ENCODE results near the gene ESR1. TPM values are rescaled to one million over a fixed set of nuclear protein-coding genes. Genes with fewer than 3 reads are reported as not detected.

The ESR1 gene
- total RNA-seq, 1 donor from 2014 or later, result 0.05 TPM

GRCh38 chr6:151999194-151999593 is 191.7 kb downstream of the ESR1 start:
- Mint-ChIP-seq H3K9me3 (ENCODE audit: unreplicated experiment) (no peaks in the 10 kb centered on the region), H3K4me3 (ENCODE audit: unreplicated experiment) (no peak overlapping the region), H3K27ac (ENCODE audit: unreplicated experiment) (no peak overlapping the region), H3K36me3 (ENCODE audit: low read depth, unreplicated experiment) (no peaks in the 10 kb centered on the region), H3K27me3 (ENCODE audit: low read depth, unreplicated experiment) (peaks cover 14% of the 10 kb centered on the region), H3K4me1 (ENCODE audit: low read depth, unreplicated experiment) (peaks cover 4% of the 10 kb centered on the region)
- Histone ChIP-seq H2AFZ (ENCODE audit: low read depth, low read length) (no peak overlapping the region), H4K20me1 (ENCODE audit: insufficient read depth, low read length) (no peaks in the 10 kb centered on the region), H3K27ac (ENCODE audit: low read depth, low read length) (no peak overlapping the region), H3K79me2 (ENCODE audit: insufficient read depth, low read length) (no peaks in the 10 kb centered on the region), H3K4me2 (ENCODE audit: low read length) (no peak overlapping the region), H3K36me3 (ENCODE audit: insufficient read depth, low read length) (no peaks in the 10 kb centered on the region), H3K27me3 (ENCODE audit: insufficient read depth, low read length) (no peaks in the 10 kb centered on the region), H3K4me3 (ENCODE audit: insufficient read depth, low read depth, low read length) (no peak overlapping the region), H3K4me1 (ENCODE audit: insufficient read depth, low read length) (no peaks in the 10 kb centered on the region), H3K9me3 (ENCODE audit: insufficient read depth, low read depth, low read length) (no peaks in the 10 kb centered on the region), H3K9ac (ENCODE audit: low read length) (no peak overlapping the region)
- no peak for TF ChIP-seq CTCF (IDR thresholded peaks at IDR 0.05; ENCODE audit: insufficient read depth, low read depth, low read length)
- TF ChIP-seq EZH2 (IDR thresholded peaks at IDR 0.05; ENCODE audit: insufficient read depth, low read length), result no peak
- no peak for FAIRE-seq
- DNase-seq (ENCODE audit: low read depth), result peak; percentile 28

- no peaks in the 10 kb centered on the region for H3K36me3 Mint-ChIP-seq (ENCODE audit: low read depth, unreplicated experiment)
- H3K27ac ChIP-seq (ENCODE audit: low read depth, low read length), result no peak overlapping the region
- FAIRE-seq (no peak), DNase-seq (ENCODE audit: low read depth) (no peak)
- H3K27ac Mint-ChIP-seq (ENCODE audit: unreplicated experiment), result no peak overlapping the region
- H3K27me3 Mint-ChIP-seq (ENCODE audit: low read depth, unreplicated experiment), result peaks cover 10% of the 10 kb centered on the region
- peaks cover 9% of the 10 kb centered on the region for H3K4me1 Mint-ChIP-seq (ENCODE audit: low read depth, unreplicated experiment)
- H2AFZ ChIP-seq (ENCODE audit: low read depth, low read length), result no peak overlapping the region
- no peaks in the 10 kb centered on the region for H3K27me3 ChIP-seq (ENCODE audit: insufficient read depth, low read length)
- no peaks in the 10 kb centered on the region for H3K9me3 Mint-ChIP-seq (ENCODE audit: unreplicated experiment)
- H3K4me2 ChIP-seq (ENCODE audit: low read length), result no peak overlapping the region
- H3K79me2 ChIP-seq (ENCODE audit: insufficient read depth, low read length), result no peaks in the 10 kb centered on the region
- H3K36me3 ChIP-seq (ENCODE audit: insufficient read depth, low read length), result no peaks in the 10 kb centered on the region
- TF ChIP-seq CTCF (IDR thresholded peaks at IDR 0.05; ENCODE audit: insufficient read depth, low read depth, low read length) (no peak), EZH2 (IDR thresholded peaks at IDR 0.05; ENCODE audit: insufficient read depth, low read length) (no peak)
- no peaks in the 10 kb centered on the region for H4K20me1 ChIP-seq (ENCODE audit: insufficient read depth, low read length)
- H3K4me1 ChIP-seq (ENCODE audit: insufficient read depth, low read length), result no peaks in the 10 kb centered on the region
- no peak overlapping the region for H3K4me3 Mint-ChIP-seq (ENCODE audit: unreplicated experiment)
- no peaks in the 10 kb centered on the region for H3K9me3 ChIP-seq (ENCODE audit: insufficient read depth, low read depth, low read length)
- H3K4me3 ChIP-seq (ENCODE audit: insufficient read depth, low read depth, low read length), result no peak overlapping the region
- no peak overlapping the region for H3K9ac ChIP-seq (ENCODE audit: low read length)
Observed at GRCh38 chr6:152001408-152001807, 193.9 kb downstream of the ESR1 start.

- Mint-ChIP-seq H3K4me1 (ENCODE audit: low read depth, unreplicated experiment) (peaks cover 9% of the 10 kb centered on the region), H3K27me3 (ENCODE audit: low read depth, unreplicated experiment) (peaks cover 18% of the 10 kb centered on the region), H3K4me3 (ENCODE audit: unreplicated experiment) (no peak overlapping the region), H3K9me3 (ENCODE audit: unreplicated experiment) (no peaks in the 10 kb centered on the region), H3K27ac (ENCODE audit: unreplicated experiment) (no peak overlapping the region), H3K36me3 (ENCODE audit: low read depth, unreplicated experiment) (no peaks in the 10 kb centered on the region)
- Histone ChIP-seq H3K4me3 (ENCODE audit: insufficient read depth, low read depth, low read length) (no peak overlapping the region), H3K27ac (ENCODE audit: low read depth, low read length) (no peak overlapping the region), H3K4me2 (ENCODE audit: low read length) (no peak overlapping the region), H3K4me1 (ENCODE audit: insufficient read depth, low read length) (no peaks in the 10 kb centered on the region), H3K79me2 (ENCODE audit: insufficient read depth, low read length) (no peaks in the 10 kb centered on the region), H2AFZ (ENCODE audit: low read depth, low read length) (no peak overlapping the region), H3K36me3 (ENCODE audit: insufficient read depth, low read length) (no peaks in the 10 kb centered on the region), H3K27me3 (ENCODE audit: insufficient read depth, low read length) (no peaks in the 10 kb centered on the region), H4K20me1 (ENCODE audit: insufficient read depth, low read length) (no peaks in the 10 kb centered on the region), H3K9me3 (ENCODE audit: insufficient read depth, low read depth, low read length) (no peaks in the 10 kb centered on the region), H3K9ac (ENCODE audit: low read length) (no peak overlapping the region)
- TF ChIP-seq EZH2 (IDR thresholded peaks at IDR 0.05; ENCODE audit: insufficient read depth, low read length), result no peak
- no peak for TF ChIP-seq CTCF (IDR thresholded peaks at IDR 0.05; ENCODE audit: insufficient read depth, low read depth, low read length)
- no peak for DNase-seq (ENCODE audit: low read depth)
- FAIRE-seq, result no peak
Observed at GRCh38 chr6:152002306-152002705, 194.8 kb downstream of the ESR1 start.
